ENCODE data around the gene DLAT.

- TF ChIP-seq POLR2A (IDR thresholded peaks at IDR 0.05; ENCODE audit: borderline replicate concordance, extremely low read depth, insufficient read depth, insufficient read length), result no peak
- TF ChIP-seq CTCF (IDR thresholded peaks at IDR 0.05 in 2 of 3, conservative IDR thresholded peaks at IDR 0.05 in 1 of 3; ENCODE audit: borderline replicate concordance in 1 of 3, insufficient read depth in 1 of 3, low read depth in 2 of 3, low read length in 2 of 3), result no peak
- TF ChIP-seq JUND (IDR thresholded peaks at IDR 0.05), result no peak
- no peak for TF ChIP-seq RAD21 (IDR thresholded peaks at IDR 0.05; ENCODE audit: low read depth)
- no peak for TF ChIP-seq POLR2AphosphoS5 (IDR thresholded peaks at IDR 0.05; ENCODE audit: low read depth, low read length)
- no peak for TF ChIP-seq EZH2 (IDR thresholded peaks at IDR 0.05)
- no peak for TF ChIP-seq YY1 (IDR thresholded peaks at IDR 0.05; ENCODE audit: extremely low read depth, insufficient replicate concordance, low read depth, low read length)
Observed at GRCh38 chr11:112058103-112058502, 32.9 kb downstream of the DLAT start.

All from HCT116 (cell line).